ENCODE data around the gene RPA1.
"Not testable (repeated sequence)": the region's sequence is repeated elsewhere in the genome, so short reads cannot be mapped to it uniquely, and the experiment has no call there.

Gene RPA1

GRCh38 chr17:1820528-1821252 is 9.1 kb upstream of the RPA1 start:
- no peak for DNase-seq

GRCh38 chr17:1829216-1829591 is 601 bp upstream of the RPA1 start:
- DNase-seq, result peak; percentile 65

- peak; percentile 69 for DNase-seq
Observed at GRCh38 chr17:1830288-1830687, 483 bp downstream of the RPA1 start.

- DNase-seq, result peak; percentile 68
Observed at GRCh38 chr17:1834380-1835149, 4.8 kb downstream of the RPA1 start.

GRCh38 chr17:1839516-1839915 is 9.7 kb downstream of the RPA1 start:
- no peak for DNase-seq

- DNase-seq, result no peak
Observed at GRCh38 chr17:1843947-1844346, 14.1 kb downstream of the RPA1 start.

- DNase-seq, result no peak
Observed at GRCh38 chr17:1847191-1847590, 17.4 kb downstream of the RPA1 start.

GRCh38 chr17:1852327-1852726 is 22.5 kb downstream of the RPA1 start:
- DNase-seq, result no peak

GRCh38 chr17:1853698-1854097 is 23.9 kb downstream of the RPA1 start:
- DNase-seq, result no peak

GRCh38 chr17:1856462-1856861 is 26.7 kb downstream of the RPA1 start:
- DNase-seq, result not testable (repeated sequence)

GRCh38 chr17:1860978-1861377 is 31.2 kb downstream of the RPA1 start:
- DNase-seq, result no peak

- DNase-seq, result no peak
Observed at GRCh38 chr17:1861391-1862010, 31.7 kb downstream of the RPA1 start.

GRCh38 chr17:1865252-1866037 is 35.6 kb downstream of the RPA1 start:
- DNase-seq, result peak; percentile 79

- DNase-seq, result no peak
Observed at GRCh38 chr17:1867307-1867706, 37.5 kb downstream of the RPA1 start.

- DNase-seq, result no peak
Observed at GRCh38 chr17:1868090-1868489, 38.3 kb downstream of the RPA1 start.

GRCh38 chr17:1870592-1870991 is 40.8 kb downstream of the RPA1 start:
- DNase-seq, result no peak

- no peak for DNase-seq
Observed at GRCh38 chr17:1871756-1872155, 42.0 kb downstream of the RPA1 start.

- DNase-seq, result no peak
Observed at GRCh38 chr17:1872254-1872653, 42.4 kb downstream of the RPA1 start.

- DNase-seq, result no peak
Observed at GRCh38 chr17:1872976-1873375, 43.2 kb downstream of the RPA1 start.

GRCh38 chr17:1873418-1873817 is 43.6 kb downstream of the RPA1 start:
- DNase-seq, result no peak

GRCh38 chr17:1875597-1875996 is 45.8 kb downstream of the RPA1 start:
- DNase-seq, result no peak

- no peak for DNase-seq
Observed at GRCh38 chr17:1878419-1879121, 48.8 kb downstream of the RPA1 start.
